Stimulated activated memory B cell treated with anti-CD40 and anti-IgM and Interleukin-4, amounts not matched to agents 10 μg/mL and 1 μg/mL and 100 μg/mL, for 72 hours (primary cell): Measurements from ENCODE around the gene WHRN.

Experiments used
- ATAC-seq: fragments of 150-1000 bp; cut with Tn5 transposase; 2 replicates; pipeline ENCODE4 v1.10.0; 2021
- H3K27ac Mint-ChIP-seq: one replicate; pipeline ENCODE4 v1.8.0; 2022; ENCODE audit warnings: mild to moderate bottlenecking, mixed read lengths
- H3K27me3 Mint-ChIP-seq: one replicate; pipeline ENCODE4 v1.8.0; 2022; ENCODE audit warnings: mixed read lengths
- H3K36me3 Mint-ChIP-seq: one replicate; pipeline ENCODE4 v1.8.0; 2022; ENCODE audit warnings: mixed read lengths
- H3K4me1 Mint-ChIP-seq: one replicate; pipeline ENCODE4 v1.8.0; 2022; ENCODE audit warnings: mixed read lengths
- H3K4me3 Mint-ChIP-seq: one replicate; pipeline ENCODE4 v1.8.0; 2022; ENCODE audit warnings: mild to moderate bottlenecking, moderate library complexity, mixed read lengths
- H3K9me3 Mint-ChIP-seq: one replicate; pipeline ENCODE4 v1.8.0; 2022; ENCODE audit warnings: mixed read lengths

WHRN gene

DNA sequence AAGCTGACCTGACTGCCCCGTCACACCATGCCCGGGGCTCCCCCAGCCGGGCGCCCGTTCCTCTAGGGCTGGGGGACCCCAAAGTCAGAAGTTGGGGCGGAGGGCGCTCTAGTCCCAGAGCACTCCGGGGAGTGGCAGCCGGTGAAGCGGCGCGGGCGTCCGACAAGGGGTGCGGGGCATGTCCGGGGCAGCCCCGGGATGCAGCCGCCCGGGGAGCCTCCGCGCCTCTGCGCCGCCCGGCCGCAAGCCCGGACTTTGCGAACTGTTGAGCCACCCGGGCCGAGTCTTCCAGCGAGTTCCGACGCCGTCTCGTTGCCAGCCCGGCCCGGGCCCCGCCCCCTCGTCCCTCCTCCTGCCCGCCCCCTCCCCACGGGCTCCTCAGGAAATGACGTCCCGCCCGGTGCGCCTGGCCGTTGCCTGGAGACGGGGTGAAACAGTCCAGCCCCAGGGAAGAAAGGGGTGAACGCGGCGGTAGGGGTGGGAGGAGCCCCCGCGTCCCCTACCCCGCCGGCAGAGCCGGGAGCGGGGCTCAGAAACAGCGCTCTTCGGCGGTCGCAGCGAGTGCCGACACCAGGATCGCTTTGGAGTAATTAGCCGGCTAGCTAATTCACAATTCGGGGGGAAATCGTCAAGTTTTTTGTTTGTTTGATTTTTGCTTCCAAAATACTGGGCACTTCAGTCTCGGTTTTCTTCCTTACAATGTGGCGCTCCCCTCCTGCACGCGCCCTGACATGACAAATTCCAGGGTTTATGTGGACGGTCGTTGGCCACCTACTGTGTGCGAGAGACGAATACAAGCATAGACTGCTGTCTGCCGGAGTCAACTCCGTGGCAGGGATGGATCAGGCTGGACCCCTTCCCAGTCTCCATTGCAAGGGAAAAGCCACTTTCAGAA is at the start of gene WHRN:
TSS of gene WHRN (minus strand) at position 287 of the 895 bp plus-strand sequence. CDS start 672 bp downstream, outside the sequence.
- Mint-ChIP-seq H3K9me3 (no peaks in the 10 kb centered on the region), H3K36me3 (no peaks in the 10 kb centered on the region), H3K4me1 (peaks cover 43% of the 10 kb centered on the region), H3K4me3 (peak within 1 kb of the TSS; percentile 92), H3K27ac (peak within 1 kb of the TSS; percentile 89), H3K27me3 (no peaks in the 10 kb centered on the region)
- ATAC-seq, result peak; percentile 92

DNA sequence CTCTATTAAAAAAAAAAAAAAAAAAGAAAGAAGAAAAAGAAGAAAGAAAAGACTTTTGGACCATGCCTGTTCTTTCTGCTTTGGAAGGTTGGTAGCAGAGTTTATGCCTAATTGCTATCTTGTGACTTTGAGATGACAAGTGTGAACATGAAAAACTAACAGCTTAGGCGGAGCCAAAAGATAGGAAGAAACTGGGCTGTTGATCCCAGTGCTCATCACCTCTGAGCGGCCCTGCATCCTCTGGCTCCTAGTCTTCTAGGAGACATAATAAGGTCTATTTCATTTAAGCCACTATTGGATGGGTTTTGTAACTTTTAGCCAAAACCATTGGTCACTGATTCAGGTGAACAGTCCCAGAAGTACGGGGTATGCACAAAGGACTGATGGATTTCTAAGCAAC is 47.9 kb upstream of the WHRN start:
- H3K27ac Mint-ChIP-seq, result no peak overlapping the region
- no peak for ATAC-seq
- H3K9me3 Mint-ChIP-seq, result no peaks in the 10 kb centered on the region
- H3K27me3 Mint-ChIP-seq, result no peaks in the 10 kb centered on the region
- H3K36me3 Mint-ChIP-seq, result no peaks in the 10 kb centered on the region
- H3K4me1 Mint-ChIP-seq, result peaks cover 29% of the 10 kb centered on the region
- H3K4me3 Mint-ChIP-seq, result no peak overlapping the region

DNA sequence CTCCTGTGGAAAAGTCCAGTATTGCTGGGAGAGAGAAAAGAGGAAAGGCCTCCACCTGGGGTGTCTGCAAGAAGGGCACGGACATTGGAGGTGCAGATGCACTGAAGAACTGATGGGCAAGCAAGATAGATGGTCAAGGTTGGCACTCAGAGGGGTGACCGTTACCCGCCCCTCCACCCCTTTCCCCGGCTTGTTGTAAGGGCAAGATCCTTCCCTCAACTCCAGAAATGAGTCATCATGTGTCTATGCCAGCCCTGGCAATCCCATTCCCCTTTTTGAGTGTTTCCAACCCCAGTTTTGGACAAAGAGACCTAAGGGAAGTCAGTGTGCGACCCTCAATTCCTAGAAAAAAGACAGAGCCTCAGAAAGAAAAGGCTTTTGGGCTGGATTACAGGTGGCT is 47.4 kb upstream of the WHRN start:
- Mint-ChIP-seq H3K4me1 (peaks cover 26% of the 10 kb centered on the region), H3K36me3 (no peaks in the 10 kb centered on the region), H3K27ac (no peak overlapping the region), H3K9me3 (no peaks in the 10 kb centered on the region), H3K27me3 (no peaks in the 10 kb centered on the region), H3K4me3 (no peak overlapping the region)
- no peak for ATAC-seq

DNA sequence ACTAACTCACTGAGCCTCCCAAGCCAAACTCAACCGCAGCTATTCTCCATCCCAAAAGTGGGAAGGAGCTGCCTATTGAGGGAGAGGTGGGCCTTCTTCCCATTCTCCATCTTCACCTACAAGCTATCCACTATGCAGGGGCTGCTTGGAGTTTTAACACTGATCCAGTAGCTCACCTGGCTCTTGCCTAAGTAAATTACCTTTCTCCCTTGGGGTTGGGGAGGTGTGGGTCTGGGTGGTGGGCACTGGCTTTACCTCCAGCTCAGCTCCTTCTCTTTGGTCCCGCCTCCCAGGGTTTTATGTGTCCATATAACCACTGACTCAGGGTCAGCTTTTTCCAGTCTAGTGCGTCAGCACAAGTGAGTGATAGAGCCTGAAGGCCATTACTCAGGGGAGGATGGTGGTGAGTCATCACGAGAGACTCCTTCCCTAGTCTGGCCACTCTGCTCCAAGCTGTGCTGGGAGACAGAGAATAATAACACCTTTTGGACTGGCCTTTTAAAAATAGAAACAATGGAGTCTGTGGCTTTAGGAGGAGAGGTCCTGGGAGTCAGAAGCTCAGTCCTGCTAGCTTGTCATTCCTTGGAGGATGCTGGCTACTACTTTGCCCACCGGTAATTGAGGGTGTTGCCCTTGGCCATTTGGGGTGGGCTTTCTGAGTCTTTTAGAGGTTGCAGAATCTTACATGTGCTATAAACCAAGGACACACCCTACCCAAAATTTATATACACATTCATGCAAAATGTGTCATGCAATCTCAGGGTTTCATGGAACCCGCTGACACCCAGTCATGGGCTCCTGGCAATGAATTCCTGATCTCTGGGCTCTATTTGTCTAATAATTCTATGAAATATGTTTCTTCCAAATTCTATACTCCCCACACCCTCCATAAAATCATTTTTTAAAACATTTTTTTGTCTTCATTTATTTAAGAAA is 46.7 kb upstream of the WHRN start:
- no peak overlapping the region for H3K4me3 Mint-ChIP-seq
- peaks cover 25% of the 10 kb centered on the region for H3K4me1 Mint-ChIP-seq
- H3K27ac Mint-ChIP-seq, result peak overlapping the region; percentile 20
- H3K36me3 Mint-ChIP-seq, result no peaks in the 10 kb centered on the region
- H3K27me3 Mint-ChIP-seq, result no peaks in the 10 kb centered on the region
- H3K9me3 Mint-ChIP-seq, result no peaks in the 10 kb centered on the region
- peak; percentile 57 for ATAC-seq

DNA sequence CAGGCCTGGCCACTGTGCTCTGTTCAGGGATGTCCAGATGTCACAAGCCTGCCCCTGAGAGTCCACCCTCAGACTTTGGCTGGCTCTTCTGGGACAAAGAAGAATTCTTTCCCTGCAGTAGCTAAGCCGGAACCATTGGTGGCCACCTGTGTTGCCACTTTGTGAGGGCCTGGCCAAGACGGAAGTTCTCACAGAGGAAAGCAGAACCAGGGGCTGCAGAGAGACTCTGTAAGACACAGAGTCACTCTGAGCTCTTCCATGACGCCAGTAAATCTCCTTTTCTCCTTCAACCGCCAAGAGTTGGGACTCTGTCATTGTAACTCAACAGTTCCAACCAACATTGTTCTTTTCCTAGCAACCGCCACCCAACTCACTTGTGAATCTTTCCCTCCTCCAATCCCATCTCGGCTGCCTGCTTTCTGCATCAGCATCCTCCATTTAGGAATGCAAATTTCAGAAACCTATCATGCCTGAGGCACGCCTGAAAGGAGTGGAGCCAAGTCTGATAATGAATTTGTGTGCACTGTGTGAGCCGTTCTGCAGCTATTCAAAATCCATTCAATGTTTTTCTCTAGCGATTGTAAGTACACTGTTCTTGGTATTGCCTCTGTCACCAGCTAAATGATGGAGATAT is 44.5 kb upstream of the WHRN start:
- peaks cover 13% of the 10 kb centered on the region for H3K4me1 Mint-ChIP-seq
- ATAC-seq, result no peak
- H3K27ac Mint-ChIP-seq, result no peak overlapping the region
- no peaks in the 10 kb centered on the region for H3K9me3 Mint-ChIP-seq
- no peak overlapping the region for H3K4me3 Mint-ChIP-seq
- H3K36me3 Mint-ChIP-seq, result no peaks in the 10 kb centered on the region
- H3K27me3 Mint-ChIP-seq, result no peaks in the 10 kb centered on the region

DNA sequence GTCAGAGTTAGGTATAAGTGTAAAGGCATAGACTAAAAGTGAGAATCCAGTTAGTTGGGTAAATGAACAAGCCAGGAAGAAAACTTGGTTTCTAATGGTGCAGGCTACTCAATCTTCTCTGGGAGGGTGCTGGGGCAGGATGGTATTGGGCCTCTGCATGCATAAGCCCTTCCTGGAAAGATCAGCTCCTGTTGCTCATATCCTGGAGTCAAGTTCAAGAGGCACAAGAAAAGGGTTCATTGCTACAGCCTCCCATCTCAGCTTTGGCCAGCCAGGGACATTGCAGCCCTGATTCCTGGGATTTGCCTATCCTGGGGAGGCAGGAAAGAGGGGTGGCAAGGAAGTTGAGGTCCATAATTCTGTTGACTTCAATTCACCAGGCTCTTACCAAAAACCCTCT is 41.6 kb upstream of the WHRN start:
- Mint-ChIP-seq H3K9me3 (no peaks in the 10 kb centered on the region), H3K4me1 (peaks cover 9% of the 10 kb centered on the region), H3K27me3 (no peaks in the 10 kb centered on the region), H3K36me3 (no peaks in the 10 kb centered on the region), H3K27ac (no peak overlapping the region), H3K4me3 (no peak overlapping the region)
- ATAC-seq, result no peak

DNA sequence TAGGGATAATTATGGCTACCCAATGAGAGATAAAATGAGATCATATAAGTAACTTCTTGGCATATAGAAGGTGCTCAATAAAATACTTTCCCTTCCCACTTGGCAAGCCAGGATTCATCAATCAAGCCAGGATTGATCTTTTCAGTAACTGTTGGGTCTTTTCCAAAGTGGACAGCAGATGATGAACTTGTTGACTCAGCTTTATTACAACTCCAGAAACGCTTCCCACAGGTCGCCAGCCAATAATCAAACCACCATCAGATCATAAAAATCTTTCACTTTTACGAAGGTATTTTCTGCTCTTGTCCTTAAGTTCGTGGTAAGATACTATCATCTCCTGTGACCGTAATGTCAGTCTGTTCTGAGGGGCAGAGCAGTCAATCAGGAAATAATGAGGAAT is 39.8 kb upstream of the WHRN start:
- no peak for ATAC-seq
- no peak overlapping the region for H3K27ac Mint-ChIP-seq
- no peaks in the 10 kb centered on the region for H3K36me3 Mint-ChIP-seq
- no peaks in the 10 kb centered on the region for H3K9me3 Mint-ChIP-seq
- no peak overlapping the region for H3K4me3 Mint-ChIP-seq
- H3K4me1 Mint-ChIP-seq, result peaks cover 7% of the 10 kb centered on the region
- H3K27me3 Mint-ChIP-seq, result no peaks in the 10 kb centered on the region

DNA sequence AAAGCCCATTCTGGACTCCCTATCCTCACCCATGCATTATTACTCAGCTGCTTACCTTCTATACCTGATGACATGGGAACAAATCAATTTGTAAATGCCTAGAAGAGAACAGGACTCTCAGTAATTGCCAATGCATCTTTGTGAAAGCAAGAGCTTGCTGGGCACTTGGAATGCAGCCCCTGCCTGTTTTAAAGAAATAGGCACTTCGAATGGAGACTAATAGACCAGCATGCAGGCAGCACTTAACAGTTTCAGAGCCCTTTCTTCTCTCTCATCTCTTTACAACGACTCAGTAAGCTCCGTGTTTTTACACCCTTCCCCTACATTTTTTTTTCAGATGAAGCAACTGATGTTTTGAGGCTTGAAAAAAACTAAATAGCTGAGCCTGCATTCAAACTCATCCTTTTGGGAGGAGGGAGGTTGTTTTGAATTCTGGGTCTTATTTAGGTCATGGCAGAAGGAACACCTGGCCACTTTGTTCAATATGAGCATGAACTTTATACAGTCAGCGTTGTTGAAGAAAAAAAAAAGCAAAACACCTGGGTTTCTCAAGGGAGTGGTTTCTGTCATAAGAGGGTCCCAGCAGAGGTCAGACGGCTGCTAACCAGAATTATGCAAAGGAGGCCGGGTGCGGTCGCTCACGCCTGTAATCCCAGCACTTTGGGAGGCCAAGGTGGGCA is 34.6 kb upstream of the WHRN start:
- H3K36me3 Mint-ChIP-seq, result no peaks in the 10 kb centered on the region
- no peaks in the 10 kb centered on the region for H3K27me3 Mint-ChIP-seq
- ATAC-seq, result no peak
- H3K9me3 Mint-ChIP-seq, result no peaks in the 10 kb centered on the region
- H3K4me3 Mint-ChIP-seq, result no peak overlapping the region
- H3K27ac Mint-ChIP-seq, result no peak overlapping the region
- H3K4me1 Mint-ChIP-seq, result peaks cover 9% of the 10 kb centered on the region

DNA sequence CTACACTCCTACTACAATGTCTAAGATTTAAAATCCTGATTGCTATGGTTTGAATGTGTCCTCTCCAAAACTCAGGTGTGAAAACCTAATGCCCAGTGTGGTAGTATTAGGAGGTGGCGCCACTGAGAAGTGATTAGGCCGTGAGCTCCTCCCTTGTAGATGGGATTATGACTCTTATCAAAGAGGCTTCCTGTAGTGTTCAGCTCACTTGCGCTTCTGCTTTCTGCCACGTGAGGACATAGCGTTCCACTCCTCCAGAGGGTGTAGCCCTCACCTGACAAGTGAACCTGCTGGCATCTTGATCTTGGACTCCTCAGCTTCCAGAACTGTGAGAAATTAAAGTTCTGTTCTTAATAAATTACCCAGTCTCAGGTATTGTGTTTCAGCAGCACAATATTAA is 33.0 kb upstream of the WHRN start:
- Mint-ChIP-seq H3K36me3 (no peaks in the 10 kb centered on the region), H3K4me3 (no peak overlapping the region), H3K27me3 (no peaks in the 10 kb centered on the region), H3K27ac (no peak overlapping the region), H3K4me1 (peaks cover 9% of the 10 kb centered on the region), H3K9me3 (no peaks in the 10 kb centered on the region)
- ATAC-seq, result peak; percentile 95

DNA sequence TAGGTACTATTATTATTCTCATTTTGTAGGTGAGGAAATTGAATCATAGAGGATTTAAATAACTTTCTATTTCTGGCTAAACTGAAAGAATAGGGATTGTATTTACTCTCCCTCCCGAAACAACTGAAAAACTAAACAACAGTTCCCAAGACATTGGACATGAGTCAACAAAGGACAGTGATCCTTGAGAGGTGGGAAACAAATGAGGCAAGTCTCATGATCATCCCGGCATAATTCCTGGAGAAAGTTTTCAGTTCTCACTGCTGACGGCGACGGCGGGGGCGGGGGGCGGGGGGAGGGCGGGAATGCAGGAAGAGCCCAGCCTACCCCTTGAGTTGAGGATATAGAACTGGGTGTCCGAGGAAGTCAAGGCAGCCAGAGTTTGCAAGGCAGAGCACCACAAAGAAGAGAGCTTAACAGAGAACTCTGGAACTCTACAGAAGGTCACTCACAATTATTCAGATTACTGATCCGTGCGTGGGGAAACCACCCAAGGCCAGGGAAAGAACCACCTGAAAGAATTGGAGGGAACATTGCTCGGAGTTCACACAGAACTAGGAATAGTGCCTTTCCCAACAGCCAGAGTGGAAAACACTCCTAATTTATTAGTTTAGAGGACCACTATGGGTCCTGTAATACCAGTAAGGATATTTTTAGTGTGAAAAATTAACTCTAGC is 27.4 kb upstream of the WHRN start:
- H3K27ac Mint-ChIP-seq, result no peak overlapping the region
- no peak overlapping the region for H3K4me3 Mint-ChIP-seq
- H3K4me1 Mint-ChIP-seq, result peaks cover under 1% of the 10 kb centered on the region
- H3K36me3 Mint-ChIP-seq, result no peaks in the 10 kb centered on the region
- ATAC-seq, result no peak
- no peaks in the 10 kb centered on the region for H3K27me3 Mint-ChIP-seq
- no peaks in the 10 kb centered on the region for H3K9me3 Mint-ChIP-seq

DNA sequence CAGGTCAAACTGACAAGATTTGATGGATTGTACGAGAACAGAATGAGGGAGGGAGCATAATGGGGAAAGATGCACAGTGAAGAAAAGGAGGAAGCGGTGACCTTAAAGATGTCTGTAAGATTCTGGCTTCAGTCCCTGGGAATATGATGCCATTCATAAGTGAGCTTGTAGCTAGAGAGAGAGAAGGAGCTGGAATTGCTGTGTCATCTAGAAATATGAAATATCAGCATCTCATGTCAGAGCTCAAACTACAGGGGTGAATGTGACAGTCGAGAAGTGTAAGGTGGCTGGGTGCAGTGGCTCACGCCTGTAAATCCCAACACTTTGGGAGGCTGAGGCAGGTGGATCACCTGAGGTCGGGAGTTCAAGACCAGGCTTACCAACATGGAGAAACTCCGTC is 24.0 kb upstream of the WHRN start:
- no peaks in the 10 kb centered on the region for H3K27me3 Mint-ChIP-seq
- H3K36me3 Mint-ChIP-seq, result no peaks in the 10 kb centered on the region
- H3K4me1 Mint-ChIP-seq, result no peaks in the 10 kb centered on the region
- no peaks in the 10 kb centered on the region for H3K9me3 Mint-ChIP-seq
- no peak overlapping the region for H3K27ac Mint-ChIP-seq
- no peak for ATAC-seq
- H3K4me3 Mint-ChIP-seq, result no peak overlapping the region

DNA sequence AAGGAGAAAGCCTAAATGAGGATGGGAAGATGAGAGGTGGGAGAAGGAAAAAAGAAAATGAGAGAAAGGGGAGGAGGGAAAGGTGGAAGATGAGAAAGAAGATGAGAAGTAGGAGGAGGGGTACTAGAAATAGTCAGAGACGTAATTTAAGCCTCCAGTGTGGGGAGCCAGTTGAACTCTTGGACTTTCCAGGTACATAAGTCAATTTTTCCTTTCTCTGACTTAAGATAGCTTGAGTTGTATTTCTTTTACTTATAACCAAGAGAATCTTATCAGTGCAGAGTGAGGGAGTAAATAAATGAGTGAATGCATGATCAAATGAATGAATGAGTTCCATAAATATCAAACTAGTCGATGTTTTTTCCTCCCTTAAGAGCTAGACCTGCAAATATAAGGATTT is 21.5 kb upstream of the WHRN start:
- no peak overlapping the region for H3K4me3 Mint-ChIP-seq
- no peaks in the 10 kb centered on the region for H3K9me3 Mint-ChIP-seq
- H3K27me3 Mint-ChIP-seq, result peaks cover 18% of the 10 kb centered on the region
- no peak overlapping the region for H3K27ac Mint-ChIP-seq
- H3K36me3 Mint-ChIP-seq, result no peaks in the 10 kb centered on the region
- no peaks in the 10 kb centered on the region for H3K4me1 Mint-ChIP-seq
- no peak for ATAC-seq

DNA sequence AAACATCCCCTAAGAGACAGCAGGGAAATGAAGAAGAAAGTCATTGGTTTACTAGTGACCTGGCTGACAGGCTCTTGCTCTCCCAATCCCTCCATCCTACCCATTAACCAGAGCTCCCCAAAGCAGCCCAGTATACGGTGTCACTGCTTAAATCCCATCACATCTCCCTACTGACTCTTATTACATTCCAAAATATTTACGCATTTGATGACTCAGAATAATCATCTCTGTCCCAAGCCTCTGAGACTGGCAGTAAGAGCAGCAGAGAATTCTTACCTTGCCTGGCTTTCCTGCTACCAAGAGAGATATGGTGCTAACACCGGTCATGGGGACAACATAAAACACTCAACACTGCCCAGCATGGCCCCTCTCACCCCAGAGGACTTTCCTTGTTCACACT is 20.2 kb upstream of the WHRN start:
- Mint-ChIP-seq H3K9me3 (no peaks in the 10 kb centered on the region), H3K27me3 (peaks cover 26% of the 10 kb centered on the region), H3K36me3 (no peaks in the 10 kb centered on the region), H3K4me3 (no peak overlapping the region), H3K4me1 (no peaks in the 10 kb centered on the region), H3K27ac (no peak overlapping the region)
- ATAC-seq, result no peak

DNA sequence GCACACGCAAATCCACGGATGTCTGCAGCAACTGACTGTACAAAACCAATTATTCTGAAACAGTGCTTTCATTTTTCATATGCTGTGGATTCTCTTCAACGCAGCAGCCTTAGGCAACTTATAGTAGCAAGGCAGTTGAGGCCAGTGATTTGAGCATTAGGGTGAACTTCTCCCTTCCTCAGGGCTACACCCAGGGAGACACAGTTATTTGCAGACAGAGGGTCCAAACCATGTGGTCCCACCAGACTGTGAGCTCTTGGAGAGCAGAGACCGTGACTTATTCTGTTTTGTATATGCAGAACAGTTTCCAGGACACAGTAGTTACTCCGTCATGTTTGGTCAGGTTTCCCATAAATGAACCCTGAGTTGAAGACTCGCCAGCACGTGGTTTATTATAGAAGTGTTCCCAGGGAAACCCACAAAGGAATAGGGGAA is 19.0 kb upstream of the WHRN start:
- Mint-ChIP-seq H3K9me3 (no peaks in the 10 kb centered on the region), H3K4me3 (no peak overlapping the region), H3K36me3 (no peaks in the 10 kb centered on the region), H3K4me1 (no peaks in the 10 kb centered on the region), H3K27me3 (peaks cover 26% of the 10 kb centered on the region), H3K27ac (no peak overlapping the region)
- ATAC-seq, result no peak
